ENCODE results near the gene RAP1GAP2. TPM values are rescaled to one million over a fixed set of nuclear protein-coding genes. Genes with fewer than 3 reads are reported as not detected.
"Not testable (repeated sequence)": the region's sequence is repeated elsewhere in the genome, so short reads cannot be mapped to it uniquely, and the experiment has no call there.

The RAP1GAP2 gene
- total and polyA plus RNA-seq, 11 donors, result 13.5 to 44.1 (median 34.3) TPM

DNA sequence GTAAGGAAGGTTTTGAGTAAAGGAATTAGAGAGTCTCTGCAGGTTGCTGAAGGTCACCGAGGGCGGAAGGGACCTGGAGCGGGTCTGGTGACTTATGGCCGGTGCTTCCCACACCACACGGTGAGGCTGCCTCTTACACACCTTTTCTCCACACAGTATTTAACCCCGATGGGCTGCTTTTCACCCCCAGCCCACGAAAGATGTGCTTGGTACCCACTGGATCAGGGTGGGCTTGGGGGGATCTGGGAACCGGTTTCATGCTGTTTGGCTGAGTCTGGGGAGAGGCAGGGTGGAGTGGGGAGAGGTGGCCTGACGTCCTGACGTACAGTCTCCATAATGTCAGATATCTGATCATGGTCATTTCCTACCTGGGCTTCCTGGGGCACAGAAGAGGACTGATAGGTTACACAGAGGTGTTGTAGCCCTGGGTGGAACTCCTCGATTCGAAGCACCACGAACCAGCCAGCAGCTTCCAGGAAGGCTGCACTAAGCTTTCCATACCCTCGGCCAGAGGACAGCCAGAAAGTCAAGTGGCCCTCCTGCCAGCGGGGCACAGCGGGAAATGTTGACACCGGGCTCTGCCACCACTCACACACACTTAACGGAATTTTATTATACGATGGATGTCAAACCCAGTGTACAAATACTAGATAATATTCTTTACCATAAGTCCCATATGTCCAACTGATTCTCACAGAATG, 233.1 kb downstream of the RAP1GAP2 start:
- 44 to 67% (median 60%) methylated on average over 19 of the region's 19 CpGs for WGBS, 4 donors
- Histone ChIP-seq H3K9me3 (peaks cover 0 to under 1% (median 0%) of the 10 kb centered on the region in 12 donors), H3K36me3 (peaks cover 0 to 7% (median 0%) of the 10 kb centered on the region in 9 donors), H3K4me3 (no peak overlapping the region), H3K27ac (peak overlapping the region; percentile 67 to 92 (median 84)), H3K27me3 (no peaks in the 10 kb centered on the region), H3K4me1 (peaks cover 0 to 29% (median 16%) of the 10 kb centered on the region in 12 donors)
- intact Hi-C loops (cut with DNase I), result loop anchor here in 1 of 10 donors (5.0 kb wide), 1 partner anchor 177 kb away; no protein-coding TSS in a partner anchor
- DNase-seq (peak; percentile 71 to 90 (median 77)), ATAC-seq (peak; percentile 77 to 91 (median 84))
- TF ChIP-seq CTCF (IDR thresholded peaks at IDR 0.05) (no peak), POLR2A (IDR thresholded peaks at IDR 0.05) (no peak)

GRCh38 chr17:3030096-3030495, 233.9 kb downstream of the RAP1GAP2 start:
- H3K36me3 ChIP-seq, result peaks cover 0 to 7% (median 0%) of the 10 kb centered on the region in 9 donors
- intact Hi-C loops (cut with DNase I), result no loop called here
- H3K4me3 ChIP-seq, result no peak overlapping the region
- TF ChIP-seq POLR2A (IDR thresholded peaks at IDR 0.05) (no peak), CTCF (IDR thresholded peaks at IDR 0.05) (no peak)
- DNase-seq, result peak in 1 of 5 donors; percentile 38
- ATAC-seq, result peak in 1 of 4 donors; percentile 46
- peak overlapping the region; percentile 14 to 92 (median 77) for H3K27ac ChIP-seq
- peaks cover 0 to 29% (median 16%) of the 10 kb centered on the region in 12 donors for H3K4me1 ChIP-seq
- no peaks in the 10 kb centered on the region for H3K9me3 ChIP-seq
- 45 to 57% (median 53%) methylated on average over 7 of the region's 7 CpGs for WGBS, 4 donors
- H3K27me3 ChIP-seq, result no peaks in the 10 kb centered on the region

DNA sequence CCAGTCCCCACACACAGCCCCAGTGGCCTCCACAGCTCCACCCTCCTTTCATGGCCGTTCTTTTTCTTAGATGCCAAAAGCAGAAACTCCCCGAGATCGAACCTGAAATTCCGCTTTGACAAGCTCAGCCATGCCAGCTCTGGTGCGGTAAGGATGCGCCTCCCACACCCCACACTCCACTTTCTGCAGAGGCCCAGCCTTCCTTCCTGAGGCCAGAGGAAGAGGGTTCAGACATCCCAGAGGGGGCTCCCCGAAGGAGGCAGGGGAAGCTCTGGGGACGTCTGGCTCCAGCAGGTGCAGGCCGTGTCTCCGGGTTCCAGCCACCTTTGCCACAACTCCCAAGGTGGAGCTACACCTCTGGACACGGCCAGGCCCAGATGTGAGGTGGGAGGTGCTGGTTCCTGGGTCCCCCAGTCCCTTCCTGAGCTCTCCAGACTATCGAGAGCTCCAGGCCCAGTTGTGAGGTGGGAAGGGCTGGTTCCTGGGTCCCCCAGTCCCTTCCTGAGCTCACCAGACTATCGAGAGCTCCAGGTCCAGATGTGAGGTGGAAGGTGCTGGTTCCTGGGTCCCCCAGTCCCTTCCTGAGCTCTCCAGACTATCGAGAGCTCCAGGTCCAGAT, 234.7 kb downstream of the RAP1GAP2 start:
- intact Hi-C loops (cut with DNase I); H3K9me3 ChIP-seq; ATAC-seq; H3K4me3 ChIP-seq; H3K27me3 ChIP-seq; DNase-seq; H3K36me3 ChIP-seq: not testable (repeated sequence)
- WGBS, 4 donors, result 82 to 85% (median 83%) methylated on average over 14 of the region's 14 CpGs
- Histone ChIP-seq H3K4me1 (peaks cover 0 to 29% (median 16%) of the 10 kb centered on the region in 12 donors), H3K27ac (peak overlapping the region; percentile 13 to 87 (median 77))

GRCh38 chr17:3032258-3033247, 236.3 kb downstream of the RAP1GAP2 start:
- no peaks in the 10 kb centered on the region for H3K27me3 ChIP-seq
- peaks cover 0 to 29% (median 16%) of the 10 kb centered on the region in 12 donors for H3K4me1 ChIP-seq
- DNase-seq (no peak), ATAC-seq (no peak)
- H3K4me3 ChIP-seq, result no peak overlapping the region
- intact Hi-C loops (cut with DNase I), result no loop called here
- 92 to 95% (median 94%) methylated on average over 17 to 27 of the region's 27 CpGs for WGBS, 4 donors
- H3K27ac ChIP-seq, result no peak overlapping the region
- TF ChIP-seq POLR2A (IDR thresholded peaks at IDR 0.05) (no peak), CTCF (IDR thresholded peaks at IDR 0.05) (no peak)
- peaks cover 0 to 7% (median 0%) of the 10 kb centered on the region in 9 donors for H3K36me3 ChIP-seq
- no peaks in the 10 kb centered on the region for H3K9me3 ChIP-seq

Data from heart left ventricle (tissue), 16 donors.